ENCODE results near the gene TCERG1L.

GRCh38 chr10:131272897-131273451, 38.5 kb downstream of the TCERG1L start:
- no peak for TF ChIP-seq GATA3 (IDR thresholded peaks at IDR 0.05; ENCODE audit: low read depth, low read length)
- no peak for TF ChIP-seq GATA2 (IDR thresholded peaks at IDR 0.05; ENCODE audit: low read depth, low read length)
